Measurements from ENCODE around the gene PLA1A. TPM values are rescaled to one million over a fixed set of nuclear protein-coding genes. Genes with fewer than 3 reads are reported as not detected.

Gene PLA1A
- total and polyA plus RNA-seq, 2 donors (not counting 1 experiment from before 2014, with no cell fraction given), result 0.27 to 0.28 TPM

DNA sequence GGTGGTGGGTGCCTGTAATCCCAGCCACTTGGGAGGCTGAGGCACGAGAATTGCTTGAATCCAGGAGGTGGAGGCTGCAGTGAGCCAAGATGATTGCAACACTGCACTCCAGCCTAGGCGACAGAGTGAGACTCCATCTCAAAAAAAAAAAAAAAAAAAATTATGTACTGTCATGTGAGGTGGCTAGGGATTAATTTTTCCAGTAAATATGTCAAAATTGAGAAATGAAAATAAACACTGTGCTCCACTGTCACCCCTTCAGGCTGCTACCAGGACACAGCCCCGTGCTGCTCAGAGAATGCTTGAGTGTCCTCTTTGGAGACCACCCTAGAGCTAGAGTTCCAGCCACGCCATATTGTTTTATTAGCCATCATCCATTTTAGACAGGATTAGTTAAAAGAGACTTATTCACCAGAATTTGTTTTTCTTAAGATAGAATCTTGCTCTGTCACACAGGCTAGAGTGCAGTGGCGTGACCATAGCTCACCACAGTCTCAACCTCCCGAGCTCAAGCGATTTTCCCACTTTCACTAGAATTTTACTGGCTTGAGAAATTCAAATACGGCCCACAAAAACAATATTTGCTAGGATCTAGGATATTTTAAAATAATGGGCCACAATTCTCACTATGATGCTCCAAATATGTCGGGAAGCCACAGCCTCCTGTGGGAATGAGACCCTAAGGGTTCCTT, 38.9 kb upstream of the PLA1A start:
- no peaks in the 10 kb centered on the region for H3K36me3 ChIP-seq (replicated peaks in 1 of 2; ENCODE audit: control extremely low read depth in 1 of 2, control insufficient read depth in 1 of 2, extremely low read depth in 1 of 2, insufficient read depth in 2 of 2, low read length in 1 of 2)
- Mint-ChIP-seq H3K27me3 (no peaks in the 10 kb centered on the region), H3K27ac (peak overlapping the region; percentile 91), H3K4me1 (peaks cover 84% of the 10 kb centered on the region), H3K4me3 (peak overlapping the region; percentile 75), H3K9me3 (ENCODE audit: insufficient read depth) (no peaks in the 10 kb centered on the region)
- ChIA-PET POLR2A (interaction anchor here (0.6 to 1.3 kb wide), 4 partner anchors 20 to 95 kb away, joined by 3 to 14 read pairs (median 6); partner anchors contain the start of gene TMEM39A), CTCF (interaction anchor here (0.9 to 3.7 kb wide), 13 partner anchors 9 to 283 kb away, joined by 3 to 16 read pairs (median 4); partner anchors contain the start of gene TIMMDC1)
- intact Hi-C loops (cut with micrococcal nuclease), result loop anchor here (1.0 to 10.0 kb wide), 10 partner anchors 7 to 536 kb away; partner anchors contain the start of genes GSK3B, PLA1A, TIMMDC1 and TMEM39A
- peaks cover 29% of the 10 kb centered on the region for H3K79me2 ChIP-seq (ENCODE audit: control insufficient read depth, insufficient read depth, low read length)
- ATAC-seq (ENCODE audit: low read depth) (no peak), DNase-seq (no peak)
- peaks cover 52 to 79% of the 10 kb centered on the region in 2 donors for H3K4me1 ChIP-seq (ENCODE audit: control insufficient read depth in 2 of 2, insufficient read depth in 2 of 2, low read length in 2 of 2)
- peak overlapping the region in 4 of 5 experiments; percentile 42 to 71 (median 60) for H3K4me3 ChIP-seq (ENCODE audit: control extremely low read depth in 1 of 5, extremely low read depth in 1 of 5, insufficient read depth in 1 of 5, low read depth in 2 of 5, low read length in 4 of 5)
- 80% methylated on average over 1 of the region's 9 CpGs for WGBS (ENCODE audit: insufficient coverage)
- H3K27me3 ChIP-seq (replicated peaks in 1 of 4; ENCODE audit: control extremely low read depth in 1 of 4, control insufficient read depth in 3 of 4, insufficient read depth in 4 of 4, low read length in 3 of 4), result no peaks in the 10 kb centered on the region
- no peaks in the 10 kb centered on the region for H4K20me1 ChIP-seq (ENCODE audit: control insufficient read depth, insufficient read depth, low read length, poor library complexity, severe bottlenecking)
- TF ChIP-seq, protein P1, sequence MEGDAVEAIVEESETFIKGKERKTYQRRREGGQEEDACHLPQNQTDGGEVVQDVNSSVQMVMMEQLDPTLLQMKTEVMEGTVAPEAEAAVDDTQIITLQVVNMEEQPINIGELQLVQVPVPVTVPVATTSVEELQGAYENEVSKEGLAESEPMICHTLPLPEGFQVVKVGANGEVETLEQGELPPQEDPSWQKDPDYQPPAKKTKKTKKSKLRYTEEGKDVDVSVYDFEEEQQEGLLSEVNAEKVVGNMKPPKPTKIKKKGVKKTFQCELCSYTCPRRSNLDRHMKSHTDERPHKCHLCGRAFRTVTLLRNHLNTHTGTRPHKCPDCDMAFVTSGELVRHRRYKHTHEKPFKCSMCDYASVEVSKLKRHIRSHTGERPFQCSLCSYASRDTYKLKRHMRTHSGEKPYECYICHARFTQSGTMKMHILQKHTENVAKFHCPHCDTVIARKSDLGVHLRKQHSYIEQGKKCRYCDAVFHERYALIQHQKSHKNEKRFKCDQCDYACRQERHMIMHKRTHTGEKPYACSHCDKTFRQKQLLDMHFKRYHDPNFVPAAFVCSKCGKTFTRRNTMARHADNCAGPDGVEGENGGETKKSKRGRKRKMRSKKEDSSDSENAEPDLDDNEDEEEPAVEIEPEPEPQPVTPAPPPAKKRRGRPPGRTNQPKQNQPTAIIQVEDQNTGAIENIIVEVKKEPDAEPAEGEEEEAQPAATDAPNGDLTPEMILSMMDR (IDR thresholded peaks at IDR 0.05), result no peak
- no peak for TF ChIP-seq EZH2 (IDR thresholded peaks at IDR 0.05; ENCODE audit: borderline replicate concordance, insufficient read depth, low read depth, low read length, poor library complexity, severe bottlenecking)
- peak overlapping the region; percentile 71 to 92 for H3K27ac ChIP-seq (ENCODE audit: low read length in 2 of 2)
- H2AFZ ChIP-seq (ENCODE audit: insufficient read depth, low read depth, low read length, poor library complexity, severe bottlenecking), result peak overlapping the region; percentile 66
- peak overlapping the region; percentile 70 for H3K4me2 ChIP-seq (replicated peaks; ENCODE audit: low read depth, low read length, poor library complexity, severe bottlenecking)
- H3K9me3 ChIP-seq (ENCODE audit: control extremely low read depth in 1 of 3, control insufficient read depth in 2 of 3, insufficient read depth in 1 of 3, low read length in 2 of 3), result no peaks in the 10 kb centered on the region
- H3K9ac ChIP-seq (ENCODE audit: low read length), result peak overlapping the region; percentile 76
